ENCODE results near the gene TACC2.
"Not testable (repeated sequence)": the region's sequence is repeated elsewhere in the genome, so short reads cannot be mapped to it uniquely, and the experiment has no call there.

The TACC2 gene

GRCh38 chr10:122057841-122058413 is 69.0 kb downstream of the TACC2 start:
- DNase-seq: no peak

GRCh38 chr10:122060250-122060649 is 71.3 kb downstream of the TACC2 start:
- DNase-seq: no peak

- DNase-seq: peak in 2 of 58 donors; percentile 4 to 42
Measured at GRCh38 chr10:122062831-122063674, 74.1 kb downstream of the TACC2 start.

- DNase-seq: not testable (repeated sequence)
Measured at GRCh38 chr10:122066337-122066939, 77.5 kb downstream of the TACC2 start.

GRCh38 chr10:122068844-122069243 is 79.9 kb downstream of the TACC2 start:
- DNase-seq: no peak

GRCh38 chr10:122072491-122072890 is 83.5 kb downstream of the TACC2 start:
- no peak for DNase-seq

GRCh38 chr10:122073508-122073907 is 84.5 kb downstream of the TACC2 start:
- DNase-seq: no peak

GRCh38 chr10:122075171-122075570 is 86.2 kb downstream of the TACC2 start:
- no peak for DNase-seq

GRCh38 chr10:122075876-122076275 is 86.9 kb downstream of the TACC2 start:
- not testable (repeated sequence) for DNase-seq

- no peak for DNase-seq
Measured at GRCh38 chr10:122077311-122077875, 88.4 kb downstream of the TACC2 start.

GRCh38 chr10:122078326-122078725 is 89.4 kb downstream of the TACC2 start:
- DNase-seq: no peak

- DNase-seq: no peak
Measured at GRCh38 chr10:122078965-122079795, 90.2 kb downstream of the TACC2 start.

GRCh38 chr10:122082616-122083477 is 93.9 kb downstream of the TACC2 start:
- no peak for DNase-seq

- DNase-seq: no peak
Measured at GRCh38 chr10:122083478-122084025, 94.6 kb downstream of the TACC2 start.

- no peak for DNase-seq
Measured at GRCh38 chr10:122084286-122085041, 95.5 kb downstream of the TACC2 start.

GRCh38 chr10:122085423-122085911 is 96.5 kb downstream of the TACC2 start:
- no peak for DNase-seq

- DNase-seq: no peak
Measured at GRCh38 chr10:122086416-122087240, 97.7 kb downstream of the TACC2 start.

GRCh38 chr10:122087436-122087835 is 98.5 kb downstream of the TACC2 start:
- DNase-seq: no peak

Measured in anterior cingulate cortex (tissue), 58 donors.